ENCODE measurements around the gene ZPBP2. TPM values are rescaled to one million over a fixed set of nuclear protein-coding genes. Genes with fewer than 3 reads are reported as not detected.

Gene ZPBP2
- polyA plus RNA-seq, 3 donors = not detected

GRCh38 chr17:39835038-39835786 is 32.8 kb upstream of the ZPBP2 start:
- peaks cover 9 to 35% (median 28%) of the 10 kb centered on the region in 7 donors for H3K9me3 Mint-ChIP-seq
- Histone ChIP-seq H3K36me3 (replicated peaks in 1 of 2; ENCODE audit: control insufficient read depth in 1 of 2, insufficient read depth in 2 of 2, low read length in 2 of 2) (no peaks in the 10 kb centered on the region), H2AFZ (ENCODE audit: insufficient read depth, low read depth, low read length, poor library complexity, severe bottlenecking) (no peak overlapping the region), H3K9ac (ENCODE audit: insufficient read depth, low read length, poor library complexity, severe bottlenecking) (no peak overlapping the region), H4K20me1 (ENCODE audit: insufficient read depth, low read length) (no peaks in the 10 kb centered on the region), H3K27me3 (ENCODE audit: control insufficient read depth in 2 of 2, insufficient read depth in 2 of 2, low read length in 2 of 2) (peaks cover 0 to 8% of the 10 kb centered on the region in 2 donors), H3K4me3 (replicated peaks in 1 of 3; ENCODE audit: low read depth in 2 of 3, low read length in 3 of 3) (no peak overlapping the region), H3K79me2 (ENCODE audit: insufficient read depth, low read length) (no peaks in the 10 kb centered on the region), H3K27ac (ENCODE audit: low read depth in 1 of 2, low read length in 2 of 2) (no peak overlapping the region), H3K9me3 (replicated peaks in 1 of 2; ENCODE audit: control insufficient read depth in 1 of 2, insufficient read depth in 1 of 2, low read length in 2 of 2) (peaks cover 7 to 30% of the 10 kb centered on the region in 2 donors), H3K4me2 (replicated peaks; ENCODE audit: extremely low read depth, low read length, poor library complexity, severe bottlenecking) (no peak overlapping the region), H3K4me1 (ENCODE audit: control insufficient read depth in 1 of 2, insufficient read depth in 2 of 2, low read length in 2 of 2) (no peaks in the 10 kb centered on the region)
- no peak overlapping the region for H3K4me3 Mint-ChIP-seq
- H3K4me1 Mint-ChIP-seq = no peaks in the 10 kb centered on the region
- WGBS (ENCODE audit: insufficient coverage) = 96% methylated on average over 15 of the region's 17 CpGs
- no peak for DNase-seq
- H3K27ac Mint-ChIP-seq = no peak overlapping the region
- no peaks in the 10 kb centered on the region for H3K36me3 Mint-ChIP-seq
- peaks cover 12 to 30% (median 18%) of the 10 kb centered on the region in 3 donors for H3K27me3 Mint-ChIP-seq (ENCODE audit: low read depth in 3 of 3)
- intact Hi-C loops (cut with micrococcal nuclease) = no loop called here
- no peak for TF ChIP-seq CTCF (IDR thresholded peaks at IDR 0.05)

- WGBS (ENCODE audit: insufficient coverage) = 99% methylated on average over 6 of the region's 6 CpGs
- Mint-ChIP-seq H3K27ac (no peak overlapping the region), H3K4me3 (no peak overlapping the region), H3K9me3 (peaks cover 9 to 35% (median 28%) of the 10 kb centered on the region in 7 donors), H3K4me1 (no peaks in the 10 kb centered on the region), H3K27me3 (ENCODE audit: low read depth in 3 of 3) (peaks cover 8 to 29% (median 24%) of the 10 kb centered on the region in 3 donors), H3K36me3 (peaks cover 0 to 1% of the 10 kb centered on the region in 2 donors)
- Histone ChIP-seq H3K9ac (ENCODE audit: insufficient read depth, low read length, poor library complexity, severe bottlenecking) (no peak overlapping the region), H3K9me3 (replicated peaks in 1 of 2; ENCODE audit: control insufficient read depth in 1 of 2, insufficient read depth in 1 of 2, low read length in 2 of 2) (peaks cover 7 to 30% of the 10 kb centered on the region in 2 donors), H3K79me2 (ENCODE audit: insufficient read depth, low read length) (no peaks in the 10 kb centered on the region), H3K27ac (ENCODE audit: low read depth in 1 of 2, low read length in 2 of 2) (no peak overlapping the region), H2AFZ (ENCODE audit: insufficient read depth, low read depth, low read length, poor library complexity, severe bottlenecking) (no peak overlapping the region), H3K36me3 (replicated peaks in 1 of 2; ENCODE audit: control insufficient read depth in 1 of 2, insufficient read depth in 2 of 2, low read length in 2 of 2) (no peaks in the 10 kb centered on the region), H3K4me3 (replicated peaks in 1 of 3; ENCODE audit: low read depth in 2 of 3, low read length in 3 of 3) (no peak overlapping the region), H4K20me1 (ENCODE audit: insufficient read depth, low read length) (no peaks in the 10 kb centered on the region), H3K27me3 (ENCODE audit: control insufficient read depth in 2 of 2, insufficient read depth in 2 of 2, low read length in 2 of 2) (peaks cover 0 to 8% of the 10 kb centered on the region in 2 donors), H3K4me2 (replicated peaks; ENCODE audit: extremely low read depth, low read length, poor library complexity, severe bottlenecking) (no peak overlapping the region), H3K4me1 (ENCODE audit: control insufficient read depth in 1 of 2, insufficient read depth in 2 of 2, low read length in 2 of 2) (no peaks in the 10 kb centered on the region)
- no peak for DNase-seq
- no peak for TF ChIP-seq CTCF (IDR thresholded peaks at IDR 0.05)
- intact Hi-C loops (cut with micrococcal nuclease) = no loop called here
These were observed 31.9 kb upstream of the ZPBP2 start for GRCh38 chr17:39836117-39836516.

Data from CD14-positive monocyte (primary cell).